Hematopoietic multipotent progenitor cell treated with erythropoietin and hydrocortisone succinate and interleukin-3 and kit ligand, for 6 days (in vitro differentiated cells): ENCODE measurements around the gene KAT6B.

Source experiments
- DNase-seq: peaks from one replicate; pipeline ENCODE4 v3.0.0-alpha.2; 2015

The KAT6B gene

DNA sequence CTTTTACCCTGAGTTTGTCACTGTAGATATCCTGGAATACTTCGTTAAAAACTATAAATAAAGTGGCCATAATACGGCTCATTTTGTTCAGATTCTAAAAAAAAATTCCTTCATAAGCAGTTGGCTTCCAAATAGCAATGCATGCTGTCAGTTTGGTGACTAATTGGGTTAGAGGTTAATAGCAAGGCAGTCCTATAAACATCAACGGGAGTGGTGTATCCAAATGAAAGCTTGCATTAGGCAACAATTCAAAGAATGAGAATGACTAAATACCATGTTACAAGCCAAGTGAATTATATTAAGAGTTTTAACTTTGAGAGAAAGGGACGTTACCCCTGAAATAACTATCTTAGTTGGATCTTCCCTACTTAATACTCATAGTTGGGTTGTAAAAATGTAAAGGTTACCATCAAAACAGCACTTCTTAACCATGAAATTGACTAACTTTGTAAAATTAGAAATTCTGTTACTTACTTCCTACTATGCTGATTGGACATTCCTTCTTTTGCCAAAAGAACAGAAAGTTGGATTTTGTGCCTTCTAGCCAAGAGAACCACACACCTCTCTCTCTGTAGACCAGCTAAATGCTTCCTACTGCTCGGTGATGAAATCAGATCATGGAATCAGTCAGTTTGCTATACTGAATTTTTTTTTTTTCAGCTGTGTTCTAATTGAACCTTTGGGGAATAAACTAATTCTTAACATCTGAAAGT is 98.0 kb downstream of the KAT6B start:
- DNase-seq = no peak

GRCh38 chr10:74925291-74925690 is 98.9 kb downstream of the KAT6B start:
- DNase-seq = no peak

DNA sequence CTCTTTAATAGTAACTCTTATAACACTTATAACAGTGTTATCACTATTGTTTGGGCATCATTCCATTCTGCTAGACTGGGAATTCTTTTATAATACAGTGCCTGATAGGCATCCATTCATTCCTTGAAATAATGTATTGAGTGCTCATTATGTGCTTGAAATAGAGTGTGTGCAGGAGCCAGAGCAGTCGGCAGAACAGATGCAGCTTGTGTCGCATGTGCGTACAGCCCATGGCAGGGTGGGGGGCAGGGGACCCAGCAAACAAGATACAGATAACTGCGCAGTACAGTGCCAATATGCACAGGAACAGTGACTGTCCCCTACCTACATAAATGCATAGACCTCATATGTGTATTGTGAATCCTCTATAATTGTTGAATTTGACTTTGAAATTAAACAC is 99.3 kb downstream of the KAT6B start:
- no peak for DNase-seq

DNA sequence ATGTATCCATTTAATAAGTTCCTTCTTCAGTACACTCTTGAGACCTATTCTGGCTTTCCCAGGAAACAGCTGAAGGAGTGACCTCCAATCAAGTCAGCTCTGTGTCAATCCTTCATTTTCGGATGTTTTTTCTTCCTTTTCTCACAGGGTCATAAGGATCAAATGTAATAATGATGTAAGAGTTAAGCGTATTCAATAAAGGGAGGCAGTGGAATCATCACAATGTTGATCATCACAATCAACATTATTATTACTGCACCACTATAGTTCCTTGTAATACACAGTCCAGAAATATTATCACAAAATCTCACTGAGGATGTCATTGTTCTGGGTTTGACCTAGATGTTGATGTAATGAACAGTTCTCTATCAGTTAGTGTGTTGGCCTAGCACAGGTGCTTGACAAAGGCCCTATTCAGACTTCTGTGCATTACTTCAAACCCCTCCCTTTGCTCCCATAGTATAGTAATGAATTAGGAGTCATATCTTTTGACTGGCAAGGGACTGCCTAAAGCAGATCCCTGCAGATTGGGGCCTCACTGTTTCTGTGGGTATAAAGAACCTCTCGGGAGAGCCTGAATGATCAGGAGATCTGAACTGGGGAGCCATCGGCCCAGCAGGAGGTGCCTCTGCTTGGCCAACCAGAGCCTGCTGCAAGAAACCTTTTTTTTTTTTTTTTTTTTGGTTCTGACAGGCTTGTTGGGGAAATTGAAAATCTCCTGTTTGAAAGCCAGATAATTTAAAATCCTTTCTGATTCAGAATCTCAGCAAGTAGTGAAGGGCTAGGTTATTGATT is 100.6 kb downstream of the KAT6B start:
- DNase-seq = no peak

GRCh38 chr10:74927701-74928100 is 101.3 kb downstream of the KAT6B start:
- no peak for DNase-seq

GRCh38 chr10:74928742-74929191 is 102.4 kb downstream of the KAT6B start:
- DNase-seq = no peak

DNA sequence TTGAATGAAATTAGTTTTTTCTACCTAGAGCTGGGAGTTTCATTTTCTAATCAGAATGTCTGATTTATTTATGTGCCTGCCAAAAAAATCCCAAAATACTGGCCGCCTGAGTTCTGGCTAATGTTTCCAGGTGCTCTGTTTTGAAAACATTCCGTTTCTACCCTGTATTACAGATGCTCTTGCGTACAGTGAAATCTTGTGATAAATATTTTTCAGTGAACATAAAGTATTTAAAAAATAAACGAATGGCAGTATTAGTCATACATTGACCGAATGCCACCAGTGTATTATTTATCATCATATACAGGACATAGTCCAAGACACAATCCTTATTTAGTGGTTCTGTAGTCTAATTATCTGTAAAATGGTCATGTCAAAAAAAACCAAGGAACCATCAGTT is 102.8 kb downstream of the KAT6B start:
- no peak for DNase-seq

GRCh38 chr10:74930965-74931364 is 104.6 kb downstream of the KAT6B start:
- DNase-seq = no peak

DNA sequence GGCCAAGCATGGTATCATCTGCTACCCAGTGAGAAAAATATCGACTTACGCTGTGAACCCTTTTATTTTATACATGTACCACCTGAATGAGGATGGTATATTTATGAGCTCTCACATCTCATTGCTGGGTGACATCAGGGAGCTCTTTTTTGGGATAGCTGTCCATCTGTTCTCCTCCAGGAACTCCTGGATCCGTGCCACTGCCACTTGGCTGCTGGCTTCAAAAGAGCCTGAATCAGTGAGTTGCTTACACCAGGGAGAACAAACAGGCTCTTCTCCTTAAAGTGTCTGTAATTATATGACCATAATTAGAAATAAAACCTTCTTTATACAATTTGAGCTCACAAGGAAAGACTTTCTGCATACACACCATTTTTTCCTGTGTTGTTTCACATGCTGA is 106.2 kb downstream of the KAT6B start:
- DNase-seq = no peak

GRCh38 chr10:74934100-74934812 is 107.9 kb downstream of the KAT6B start:
- DNase-seq = no peak

GRCh38 chr10:74936577-74937265 is 110.3 kb downstream of the KAT6B start:
- DNase-seq = no peak

DNA sequence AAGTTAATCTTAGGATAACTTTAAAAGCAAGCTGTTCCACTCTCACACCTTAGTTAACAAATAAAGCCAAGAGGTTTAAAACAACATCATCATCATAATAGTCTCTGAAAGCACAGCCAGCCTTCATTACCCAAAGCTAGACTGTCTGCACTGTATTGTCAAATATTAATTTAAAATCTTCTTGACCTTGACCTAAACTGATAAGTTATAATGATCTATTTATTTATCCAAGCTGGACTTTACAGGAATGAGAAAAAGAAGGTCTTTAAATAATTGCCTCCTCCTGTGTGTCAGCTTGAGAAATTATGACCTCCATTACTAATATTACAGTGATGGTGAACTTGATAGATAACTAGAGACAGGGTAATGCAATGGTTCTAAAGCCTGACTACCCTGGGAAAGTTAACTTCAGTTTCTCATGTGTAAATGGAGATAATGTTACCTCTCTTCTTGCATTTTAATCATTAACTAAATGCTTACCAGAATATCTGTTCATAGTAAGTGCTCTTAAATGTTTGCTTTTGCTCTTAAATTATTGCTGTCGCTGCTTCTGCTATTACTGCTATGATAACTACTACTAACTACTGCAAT is 111.0 kb downstream of the KAT6B start:
- no peak for DNase-seq

DNA sequence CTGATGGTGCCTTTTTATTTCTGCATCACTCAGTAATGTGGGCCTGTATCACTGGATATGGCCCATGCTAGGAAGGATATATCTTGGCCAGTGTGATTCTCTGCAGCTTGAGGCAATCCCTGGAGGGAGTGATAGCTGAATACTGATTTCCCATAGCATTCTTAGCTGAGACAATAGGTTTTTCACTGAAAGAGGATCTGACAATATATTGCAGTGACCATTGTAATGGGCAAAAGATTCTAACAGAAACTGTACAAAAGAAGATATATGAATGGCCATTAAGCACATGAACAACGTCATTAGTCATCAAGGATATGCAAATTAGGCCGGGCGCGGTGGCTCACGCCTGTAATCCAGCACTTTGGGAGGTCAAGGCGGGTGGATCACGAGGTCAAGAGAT is 117.8 kb downstream of the KAT6B start:
- DNase-seq = no peak

DNA sequence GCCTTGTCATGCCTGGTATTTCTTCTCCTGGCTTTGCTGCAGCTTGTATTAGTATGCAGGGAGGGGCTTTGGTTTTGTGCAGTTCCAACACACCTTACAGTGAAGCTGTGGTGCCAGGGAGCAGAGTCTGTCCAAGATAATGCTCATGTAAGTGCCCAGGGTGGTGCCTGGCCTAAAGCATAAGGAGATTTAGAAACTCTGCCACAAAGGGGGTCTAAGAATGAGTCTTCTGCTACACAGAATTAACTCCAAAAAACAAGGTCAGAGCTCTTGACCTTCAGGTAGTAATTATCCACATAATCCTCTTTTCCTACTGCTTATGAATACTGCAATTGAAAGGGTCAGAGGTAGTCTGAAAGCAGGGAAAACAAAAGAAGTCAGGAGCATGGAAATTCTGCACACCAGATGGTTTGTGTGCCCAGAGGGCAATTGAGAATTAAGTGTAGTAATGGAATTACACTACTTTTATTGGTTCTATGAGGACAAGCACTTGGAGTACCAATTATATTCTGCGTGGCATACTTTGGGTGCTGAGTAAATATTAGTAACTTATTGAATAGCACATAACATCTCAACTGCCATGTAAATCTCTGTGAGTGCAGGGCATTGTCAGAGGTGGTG is 121.5 kb downstream of the KAT6B start:
- DNase-seq = no peak

DNA sequence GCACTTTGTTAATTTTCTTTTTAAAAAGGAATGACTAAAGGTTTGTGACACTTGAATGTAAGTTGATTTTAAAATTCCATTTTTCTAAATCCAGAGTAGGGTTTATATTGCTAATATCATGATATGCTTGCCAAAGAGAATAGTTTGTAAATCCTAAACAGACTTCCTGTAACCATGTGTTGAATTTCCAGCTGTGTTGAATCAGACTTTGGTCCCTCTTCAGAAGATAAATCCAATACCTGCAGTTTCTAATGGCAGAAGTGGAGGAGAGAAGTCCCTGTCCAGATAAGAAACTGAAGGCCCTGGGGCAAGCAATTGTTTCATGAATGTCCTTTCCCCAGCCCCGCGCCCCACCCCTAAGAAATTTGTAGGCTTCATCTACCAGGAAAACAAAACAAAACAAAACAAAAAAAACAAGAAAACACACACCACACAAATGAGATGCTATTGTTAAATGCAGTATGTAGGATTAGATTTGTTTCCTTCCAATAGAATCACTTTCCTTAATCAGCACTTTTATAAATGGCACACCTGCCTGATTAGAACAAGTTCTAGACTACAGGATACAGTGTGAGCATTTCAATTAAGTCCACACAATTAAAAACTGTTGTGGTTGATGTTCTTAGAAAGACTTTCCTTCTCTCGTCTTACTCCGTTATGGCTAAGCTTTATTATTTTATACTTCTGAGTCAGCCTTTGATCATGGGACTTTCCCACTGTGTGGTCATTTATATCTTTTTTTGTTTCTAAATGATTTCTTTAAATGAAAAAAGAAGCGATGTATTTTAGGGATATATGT is 122.8 kb downstream of the KAT6B start:
- DNase-seq = no peak

GRCh38 chr10:74949843-74950765 is 123.7 kb downstream of the KAT6B start:
- no peak for DNase-seq

DNA sequence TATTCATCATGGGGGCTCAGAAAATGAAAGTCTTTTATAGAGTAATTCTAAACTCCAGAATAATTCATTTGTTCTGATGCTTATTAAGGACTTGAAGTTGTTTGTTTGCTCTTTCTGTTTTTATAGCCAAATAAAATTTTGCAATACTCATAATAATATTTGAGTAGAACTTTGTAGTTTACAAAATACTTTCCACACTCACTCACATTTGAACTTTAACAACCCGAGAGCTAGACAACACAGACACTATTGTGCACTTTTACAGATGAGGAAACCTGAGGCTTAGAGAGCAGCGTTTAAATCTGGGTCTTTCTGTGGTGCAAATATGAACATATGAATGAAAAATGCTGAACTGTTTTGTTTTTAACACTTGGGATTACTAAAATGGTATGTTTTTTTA is 126.8 kb downstream of the KAT6B start:
- DNase-seq = no peak

DNA sequence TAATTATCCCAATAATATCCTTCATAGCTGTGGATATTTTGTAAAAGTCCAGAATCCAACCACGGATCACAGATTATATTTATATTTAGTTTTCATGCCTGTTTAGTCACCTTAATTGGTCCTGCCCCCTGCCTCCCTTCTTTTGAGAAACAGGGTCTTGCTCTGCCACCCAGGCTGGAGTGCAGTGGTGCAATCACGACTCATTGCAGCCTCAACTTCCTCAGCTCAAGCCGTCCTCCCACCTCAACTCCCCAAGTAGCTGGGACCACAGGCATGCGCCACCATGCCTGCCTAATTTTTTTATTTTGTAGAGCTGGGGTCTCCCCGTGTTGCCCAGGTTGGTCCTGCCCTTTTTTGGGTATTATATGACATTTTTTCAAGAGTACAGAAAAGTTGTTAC is 129.4 kb downstream of the KAT6B start:
- DNase-seq = no peak

DNA sequence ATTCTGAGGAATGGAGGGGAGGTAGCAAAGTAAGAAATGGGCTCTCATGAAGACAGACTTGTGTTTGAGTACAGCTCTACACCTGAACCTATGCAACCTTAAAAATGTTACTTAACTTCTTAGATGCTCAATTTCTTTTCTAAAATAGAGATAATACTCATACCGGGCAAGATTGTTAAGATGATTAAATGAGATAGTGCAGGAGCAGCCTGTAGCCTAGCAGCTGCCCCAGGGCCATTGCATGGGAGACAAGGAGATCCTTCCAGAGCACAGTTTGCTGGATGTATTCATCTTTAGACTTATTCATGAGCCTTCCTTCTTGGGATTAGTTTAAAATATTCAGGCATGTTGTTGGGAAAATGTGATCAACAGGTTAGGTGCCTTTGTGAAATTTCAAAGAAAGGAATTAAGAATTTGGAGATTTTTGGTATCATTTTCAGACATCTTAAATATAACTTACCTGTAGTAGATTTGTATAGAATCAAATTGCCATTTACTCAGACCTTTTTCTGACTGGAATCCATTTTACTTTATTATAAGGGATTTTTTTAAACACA is 130.2 kb downstream of the KAT6B start:
- no peak for DNase-seq
